HG03139 (cell line): ENCODE measurements around the gene GNG3.
"Not testable (repeated sequence)": the region's sequence is repeated elsewhere in the genome, so short reads cannot be mapped to it uniquely, and the experiment has no call there.

Source experiments
- ATAC-seq: cut with Tn5 transposase; IDR thresholded peaks from one replicate; pipeline ENCODE4 v1.9.1; 2021; ENCODE audit not compliant: unreplicated experiment

The GNG3 gene

GRCh38 chr11:62716206-62716605, 8.7 kb downstream of the GNG3 start:
- ATAC-seq: no peak

DNA sequence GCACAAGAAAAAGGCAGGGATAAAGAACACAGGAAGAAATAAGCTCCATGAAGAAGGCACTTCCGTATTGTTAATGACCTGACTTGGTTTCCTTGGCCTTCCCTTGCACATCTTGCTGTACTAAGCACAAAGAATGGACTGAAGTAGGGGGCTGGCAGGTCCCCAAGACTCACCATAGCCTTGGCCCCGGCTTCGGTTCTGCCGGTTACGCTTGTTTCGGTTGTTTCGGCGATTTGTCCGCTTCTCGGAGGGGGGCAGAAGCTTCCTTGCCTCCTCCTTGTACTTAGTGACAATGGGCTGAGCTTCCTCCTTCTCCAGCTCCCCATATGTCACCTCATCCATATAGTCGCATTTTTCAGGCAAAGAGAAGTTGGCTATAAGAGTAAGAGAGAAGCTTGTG, 9.3 kb downstream of the GNG3 start:
- ATAC-seq: no peak

- no peak for ATAC-seq
Observed at GRCh38 chr11:62719302-62719978, 12.0 kb downstream of the GNG3 start.

- ATAC-seq: no peak
Observed at GRCh38 chr11:62721994-62722393, 14.5 kb downstream of the GNG3 start.

- ATAC-seq: no peak
Observed at GRCh38 chr11:62724171-62724570, 16.7 kb downstream of the GNG3 start.

DNA sequence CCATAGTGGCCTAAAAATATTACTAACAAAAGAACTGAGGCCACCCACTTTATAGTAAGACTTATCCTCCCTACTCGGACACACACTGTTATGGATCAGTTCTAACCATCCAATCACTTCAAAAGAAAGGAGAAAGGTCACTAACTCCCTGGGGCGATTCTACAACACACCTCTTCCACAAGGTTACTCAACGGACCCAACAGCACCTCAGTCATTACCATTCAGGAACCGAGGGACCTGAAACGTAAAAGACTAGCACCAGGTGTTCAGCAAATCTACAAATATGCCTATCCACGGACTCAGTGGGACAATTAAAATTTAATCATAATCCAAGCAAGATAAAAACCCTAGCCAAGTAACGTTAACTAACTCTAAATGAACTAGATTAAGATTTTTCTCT, 18.2 kb downstream of the GNG3 start:
- no peak for ATAC-seq

GRCh38 chr11:62726156-62726914, 18.9 kb downstream of the GNG3 start:
- no peak for ATAC-seq

DNA sequence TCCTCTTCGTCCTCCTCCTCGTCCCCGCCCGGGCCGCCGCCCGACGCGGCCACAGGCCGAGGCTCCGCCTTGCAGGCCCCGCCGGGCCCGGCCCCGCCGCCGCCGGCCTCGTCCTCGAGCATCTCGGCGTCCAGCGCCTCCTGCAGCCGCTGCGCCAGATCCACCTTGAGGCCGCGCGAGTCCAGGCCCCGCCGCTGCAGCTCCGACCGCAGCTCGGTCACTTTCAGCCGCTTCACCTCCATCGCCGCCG, 19.4 kb downstream of the GNG3 start:
- ATAC-seq: no peak

DNA sequence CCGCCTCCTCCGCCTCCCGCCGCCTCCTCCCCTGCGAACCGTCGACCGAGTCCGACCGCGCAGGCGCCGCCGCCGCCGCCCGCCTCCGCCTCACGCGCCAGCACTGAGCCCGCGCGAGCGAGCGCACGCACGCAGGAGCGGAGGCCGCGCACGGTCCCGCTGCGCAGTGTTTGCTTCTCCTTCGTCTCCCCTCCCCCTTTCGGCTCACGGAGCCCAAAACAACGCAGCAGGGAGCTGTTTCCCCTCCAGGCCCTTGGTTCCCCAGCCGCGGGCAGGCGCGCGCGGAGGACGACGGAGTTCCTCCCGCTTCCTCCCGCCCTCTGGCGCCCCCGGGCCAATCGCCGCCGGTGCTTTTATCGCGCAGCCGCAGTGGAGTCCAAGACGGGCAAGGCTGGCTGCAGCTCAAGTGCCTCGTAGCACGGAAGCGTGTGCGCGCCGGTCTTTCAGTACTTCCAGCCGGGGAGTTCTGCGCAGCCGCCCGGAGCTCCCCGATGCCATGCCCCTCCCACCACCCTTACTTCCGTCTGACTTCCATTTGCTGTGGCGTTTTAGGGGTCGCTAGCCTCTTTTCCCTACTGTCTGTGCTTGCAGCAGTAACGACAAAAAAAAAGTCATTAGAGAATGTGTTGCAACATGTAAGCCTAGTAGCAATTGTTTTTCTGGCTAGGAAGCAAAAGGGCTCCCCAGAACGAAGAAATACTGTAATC, 19.8 kb downstream of the GNG3 start, which contains the start of gene HNRNPUL2:
HNRNPUL2 (minus strand) TSS at position 293 of the 707 bp plus-strand sequence. CDS start 301 bp downstream, outside the sequence.
- peak; percentile 69 for ATAC-seq

DNA sequence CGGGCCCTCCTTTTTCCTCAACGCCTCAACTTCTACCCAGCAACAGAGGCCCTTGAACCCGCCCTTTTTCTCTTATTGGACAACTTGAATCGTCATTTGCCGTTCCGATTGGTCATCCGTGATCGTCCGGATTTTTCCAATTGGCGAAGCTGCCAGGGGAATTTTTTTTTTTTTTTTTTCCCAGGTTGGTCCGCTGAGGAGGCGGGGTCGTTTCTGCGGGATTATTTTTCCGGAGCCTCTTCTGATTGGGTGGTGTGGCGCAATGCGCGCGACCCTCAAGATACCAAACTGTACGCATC, 20.3 kb downstream of the GNG3 start:
- ATAC-seq: peak; percentile 25

DNA sequence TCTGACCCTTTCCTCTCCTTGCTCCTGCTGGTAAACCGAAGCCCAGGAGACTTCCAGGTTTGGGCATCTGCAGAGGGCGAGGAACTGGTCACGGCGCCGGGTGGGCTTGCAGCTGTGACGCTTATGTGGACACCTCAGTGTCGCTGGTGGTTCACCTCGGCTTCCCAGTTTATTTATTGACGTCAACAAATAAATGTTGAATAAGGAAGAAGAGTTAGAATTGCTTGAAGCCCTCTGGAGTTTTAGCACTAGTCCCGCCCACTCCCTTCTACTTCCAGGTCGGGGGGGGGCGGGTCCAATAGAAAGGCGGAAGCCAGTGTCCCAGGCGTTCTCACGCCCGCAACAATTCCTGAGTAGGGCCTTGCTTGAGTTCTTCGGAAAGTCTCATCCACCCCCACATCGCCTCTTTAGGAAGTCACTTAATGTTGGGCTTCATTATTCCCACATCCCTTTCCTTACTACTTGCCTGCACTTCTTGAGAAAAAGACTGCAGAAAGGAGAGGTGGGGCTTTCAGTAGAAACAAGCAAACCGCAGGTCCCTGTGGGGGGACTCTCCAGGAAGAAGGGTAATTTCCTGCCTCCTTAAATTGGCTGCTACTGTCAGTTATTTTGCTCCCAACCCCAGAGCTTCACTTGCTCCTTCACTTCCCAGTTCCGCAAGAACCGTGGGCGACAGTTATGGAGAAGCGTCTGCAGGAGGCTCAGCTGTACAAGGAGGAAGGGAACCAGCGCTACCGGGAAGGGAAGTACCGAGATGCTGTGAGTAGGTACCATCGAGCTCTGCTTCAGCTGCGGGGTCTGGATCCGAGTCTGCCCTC, 20.9 kb downstream of the GNG3 start, which contains the start of gene TTC9C:
TTC9C (plus strand) TSS at position 316 of the 818 bp plus-strand sequence; CDS start at position 679, 363 bp downstream.
- peak; percentile 19 for ATAC-seq

- ATAC-seq: not testable (repeated sequence)
Observed at GRCh38 chr11:62730076-62730475, 22.6 kb downstream of the GNG3 start.

- no peak for ATAC-seq
Observed at GRCh38 chr11:62732830-62733229, 25.4 kb downstream of the GNG3 start.

DNA sequence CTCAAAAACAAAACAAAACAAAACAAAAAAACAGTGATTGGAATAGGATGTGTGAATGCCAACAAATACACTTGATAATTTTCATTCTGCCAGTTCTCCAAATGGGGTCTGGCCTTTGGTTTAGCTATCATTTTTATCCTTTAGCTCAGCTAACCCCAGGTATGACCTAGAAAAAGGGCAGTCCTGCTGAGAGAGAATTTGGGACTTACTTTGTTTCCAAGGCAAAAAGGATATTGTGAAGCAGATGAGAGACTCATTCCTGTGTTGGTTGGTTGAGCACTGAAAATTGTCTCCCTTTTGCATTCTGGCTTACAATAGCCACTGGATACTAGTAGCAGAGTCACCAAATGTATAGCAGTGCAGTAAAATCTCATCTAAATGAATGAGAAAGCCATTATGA, 29.7 kb downstream of the GNG3 start:
- ATAC-seq: no peak

GRCh38 chr11:62747475-62748160, 40.1 kb downstream of the GNG3 start:
- ATAC-seq: no peak

GRCh38 chr11:62749931-62750330, 42.5 kb downstream of the GNG3 start:
- not testable (repeated sequence) for ATAC-seq

DNA sequence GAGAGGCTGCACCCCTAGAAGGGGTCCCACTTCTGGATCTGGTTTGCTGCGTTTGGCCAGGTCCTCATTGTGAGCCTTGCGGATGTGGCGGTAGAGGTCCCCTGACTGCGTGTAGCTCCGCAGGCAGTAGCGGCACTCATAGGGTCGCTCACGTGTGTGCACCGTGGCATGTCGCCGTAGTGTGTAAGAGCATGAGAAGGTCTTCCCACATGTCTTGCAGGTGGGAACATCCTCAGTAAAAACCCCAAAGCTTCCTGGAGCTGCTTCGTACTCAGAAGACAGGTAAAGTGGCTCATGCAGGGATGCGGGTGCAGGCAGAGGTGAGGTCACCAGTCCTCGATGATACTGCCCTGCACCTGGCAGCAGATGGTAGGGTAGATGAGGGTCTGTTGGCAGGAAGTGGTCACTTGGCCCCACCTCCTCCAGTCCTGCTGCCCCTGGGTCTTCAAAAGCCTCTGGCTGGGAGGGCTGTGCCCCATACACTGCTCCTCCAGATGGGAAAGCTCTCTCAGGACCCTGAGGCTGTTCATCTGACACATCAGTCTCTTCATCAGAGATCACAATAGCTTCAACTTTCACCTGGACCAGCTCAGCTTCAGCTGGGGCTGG, 44.8 kb downstream of the GNG3 start:
- ATAC-seq: no peak

GRCh38 chr11:62752994-62753735, 45.7 kb downstream of the GNG3 start:
- no peak for ATAC-seq

DNA sequence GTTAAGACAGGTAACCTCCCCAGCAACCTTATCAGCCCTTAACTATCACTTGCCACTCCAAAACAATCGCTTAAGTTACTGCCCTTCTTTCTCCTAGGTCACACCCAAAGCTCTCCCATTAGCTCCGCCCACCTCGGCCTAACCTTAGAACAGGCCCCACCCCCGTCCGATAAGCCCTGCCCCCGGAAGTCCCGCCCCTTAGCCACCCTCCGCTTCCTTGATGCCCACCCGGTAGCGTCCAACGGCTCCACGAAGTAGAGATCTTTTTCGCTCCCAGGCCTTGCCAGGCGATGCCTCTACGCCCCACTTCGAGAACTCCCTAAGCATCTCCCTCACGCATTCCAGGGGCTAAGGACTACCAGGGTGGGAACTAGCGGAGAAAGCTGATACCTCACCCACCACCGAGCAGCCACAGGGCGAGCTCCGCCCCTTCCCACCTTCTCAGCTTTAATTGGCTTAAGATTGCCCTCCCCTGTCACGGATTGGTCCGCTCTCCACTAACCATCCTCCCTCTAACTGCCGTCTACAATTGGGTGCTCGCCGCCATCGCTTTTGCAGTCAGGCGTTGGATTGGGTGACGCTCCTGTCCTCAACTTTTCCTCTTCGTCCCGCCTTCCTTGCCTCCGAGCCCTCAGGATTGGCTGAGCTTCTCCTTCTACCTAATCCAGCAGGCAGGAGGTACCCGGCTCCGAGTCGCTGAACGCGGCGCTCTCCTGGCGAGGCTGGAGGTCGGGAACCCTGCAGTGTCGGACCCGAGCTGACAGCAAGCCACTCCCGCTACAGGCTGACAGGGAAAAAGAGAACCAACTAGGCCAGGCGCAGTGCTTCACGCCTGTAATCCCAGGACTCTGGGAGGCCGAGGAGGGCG, 46.5 kb downstream of the GNG3 start, which contains the start of gene ZBTB3:
ZBTB3 (minus strand) TSS at position 425 of the 868 bp plus-strand sequence. CDS start 496 bp downstream, outside the sequence.
- ATAC-seq: peak; percentile 86
